NCI-H2029 (cell line): ENCODE results near the gene KDF1.
A peak's percentile ranks its signal among the peaks of the same experiment; 100 is the strongest.
"Not testable (repeated sequence)": the region's sequence is repeated elsewhere in the genome, so short reads cannot be mapped to it uniquely, and the experiment has no call there.

Experiments
- DNase-seq: peaks from one replicate; lab custom pipeline; 2025; lab: John Stamatoyannopoulos, UW

Gene KDF1

DNA sequence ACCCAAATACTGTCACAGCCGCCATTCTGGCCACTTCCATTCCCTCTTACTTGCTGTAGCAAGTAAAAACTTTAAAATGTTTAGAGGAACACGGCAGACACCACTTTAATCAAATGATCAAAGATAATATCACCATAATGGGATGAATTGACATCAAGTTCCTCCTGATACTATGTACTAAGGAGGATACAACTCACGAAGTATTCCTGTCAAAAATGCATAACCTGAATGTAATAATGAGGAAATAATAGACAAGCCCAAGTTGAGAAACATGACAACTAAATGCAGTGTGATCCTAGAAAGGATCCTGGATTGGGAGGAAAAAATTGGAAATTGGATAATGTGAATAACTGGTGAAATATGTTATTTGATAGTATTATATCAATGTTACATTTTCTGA, 3.9 kb downstream of the KDF1 start:
- no peak for DNase-seq

GRCh38 chr1:26953374-26953773, 6.9 kb downstream of the KDF1 start:
- DNase-seq, result no peak

- no peak for DNase-seq
Observed at GRCh38 chr1:26951821-26952497, 8.3 kb downstream of the KDF1 start.

DNA sequence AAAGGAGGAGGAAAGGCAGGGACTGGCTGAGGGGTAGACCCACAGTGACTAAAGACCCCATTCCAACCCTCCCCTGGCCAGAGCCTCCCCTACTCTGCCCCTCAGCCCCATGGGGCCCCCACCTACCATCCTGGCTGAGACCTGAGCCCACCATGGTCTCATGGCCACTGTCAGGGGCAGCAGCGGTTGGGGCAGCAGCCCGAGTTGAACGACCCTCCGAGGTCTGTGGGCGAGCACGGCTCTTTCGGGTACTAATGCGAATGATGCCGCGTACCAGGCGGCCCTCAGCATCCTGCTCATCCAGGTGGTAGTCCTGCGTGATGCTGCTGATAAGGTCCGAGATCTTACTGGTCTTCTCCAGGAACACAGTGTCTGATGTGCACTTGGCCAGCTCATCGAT, 9.1 kb downstream of the KDF1 start:
- DNase-seq, result no peak

DNA sequence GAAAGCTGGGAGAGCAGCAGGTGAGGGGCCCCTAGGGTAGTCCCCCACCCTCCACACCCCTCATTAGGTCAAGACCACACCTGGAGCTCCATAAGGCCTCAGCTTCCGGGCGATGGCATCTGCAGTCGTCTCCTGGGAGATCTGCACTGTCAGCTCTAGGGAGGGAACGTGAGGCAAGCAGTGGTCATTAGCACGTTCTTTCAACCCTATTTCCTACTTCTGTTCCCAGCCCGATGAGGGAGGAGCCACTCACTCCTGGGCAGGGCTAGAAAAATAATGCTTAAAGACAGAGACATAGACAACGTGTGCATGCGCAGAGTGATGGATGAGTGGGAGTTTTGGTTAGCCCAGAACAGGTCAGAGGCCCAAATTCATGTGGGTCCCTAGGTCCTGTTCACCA, 9.7 kb downstream of the KDF1 start:
- DNase-seq, result no peak

GRCh38 chr1:26949926-26950319, 10.3 kb downstream of the KDF1 start:
- no peak for DNase-seq

DNA sequence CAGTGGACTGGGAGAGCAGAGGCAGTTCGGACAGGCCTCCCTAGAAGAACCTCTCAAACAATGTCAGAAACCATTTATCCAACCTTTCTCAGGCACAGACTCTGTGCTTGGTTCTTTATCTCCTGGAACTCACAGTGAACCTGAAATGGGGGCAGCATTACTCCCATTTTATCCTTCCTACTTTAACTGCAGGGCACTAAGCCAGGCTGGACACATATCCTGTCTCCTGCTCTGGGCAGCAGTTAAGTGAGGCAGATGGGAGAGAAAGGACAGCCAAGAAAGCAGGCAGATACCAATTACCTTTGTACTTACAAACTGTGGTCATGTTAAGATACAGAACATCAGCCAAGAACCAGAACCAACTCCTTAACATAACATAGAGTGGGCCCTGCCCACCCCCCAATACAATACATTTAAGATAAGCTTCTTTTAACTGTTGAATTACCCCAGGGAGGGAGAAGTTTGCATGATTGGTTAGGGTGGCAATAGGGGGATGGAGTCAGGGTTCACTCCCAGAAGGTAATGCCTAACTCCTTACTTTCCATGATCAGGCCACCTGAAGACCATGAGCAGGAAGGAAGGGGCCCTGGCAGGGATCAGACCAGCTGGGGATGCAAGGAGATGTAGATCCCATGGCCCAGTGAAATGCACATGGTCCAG, 10.9 kb downstream of the KDF1 start:
- DNase-seq, result no peak

DNA sequence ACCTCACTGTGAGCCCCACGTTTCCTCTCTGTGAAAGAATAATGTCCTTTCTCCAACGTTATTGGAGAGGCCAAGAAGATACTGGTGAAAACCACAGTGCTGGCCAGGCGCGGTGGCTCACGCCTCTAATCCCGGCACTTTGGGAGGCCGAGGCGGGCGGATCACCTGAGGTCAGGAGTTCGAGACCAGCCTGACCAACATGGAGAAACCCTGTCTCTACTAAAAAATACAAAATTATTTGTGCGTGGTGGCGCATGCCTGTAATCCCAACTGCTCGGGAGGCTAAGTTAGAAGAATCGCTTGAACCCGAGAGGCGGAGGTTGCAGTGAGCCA, 11.6 kb downstream of the KDF1 start:
- not testable (repeated sequence) for DNase-seq

GRCh38 chr1:26946270-26946669, 14.0 kb downstream of the KDF1 start:
- no peak for DNase-seq

GRCh38 chr1:26945728-26946127, 14.5 kb downstream of the KDF1 start:
- DNase-seq, result no peak

- DNase-seq, result no peak
Observed at GRCh38 chr1:26945138-26945537, 15.1 kb downstream of the KDF1 start.

DNA sequence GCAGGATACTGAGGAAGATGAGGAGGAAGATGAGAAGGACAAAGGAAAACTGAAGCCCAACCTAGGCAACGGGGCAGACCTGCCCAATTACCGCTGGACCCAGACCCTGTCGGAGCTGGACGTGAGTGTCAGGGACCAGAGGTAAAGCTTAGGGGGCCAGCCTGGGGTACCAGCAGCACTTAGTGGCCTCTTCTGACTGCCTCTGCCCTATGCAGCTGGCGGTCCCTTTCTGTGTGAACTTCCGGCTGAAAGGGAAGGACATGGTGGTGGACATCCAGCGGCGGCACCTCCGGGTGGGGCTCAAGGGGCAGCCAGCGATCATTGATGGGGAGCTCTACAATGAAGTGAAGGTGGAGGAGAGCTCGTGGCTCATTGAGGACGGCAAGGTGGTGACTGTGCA, 17.6 kb downstream of the KDF1 start:
- no peak for DNase-seq

DNA sequence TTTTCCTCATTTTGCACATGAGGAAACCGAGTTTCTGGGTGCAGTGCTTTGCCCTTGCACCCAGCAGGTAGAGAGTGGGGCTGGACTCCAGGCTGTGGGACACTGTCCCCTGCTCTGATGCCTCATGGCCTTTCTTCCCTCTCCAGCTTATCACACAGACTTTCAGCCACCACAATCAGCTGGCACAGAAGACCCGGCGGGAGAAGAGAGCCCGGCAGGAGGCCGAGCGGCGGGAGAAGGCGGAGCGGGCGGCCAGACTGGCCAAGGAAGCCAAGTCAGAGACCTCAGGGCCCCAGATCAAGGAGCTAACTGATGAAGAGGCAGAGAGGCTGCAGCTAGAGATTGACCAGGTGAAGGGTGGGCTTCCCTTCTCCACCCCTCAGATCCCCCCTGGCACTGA, 19.0 kb downstream of the KDF1 start:
- DNase-seq, result no peak

DNA sequence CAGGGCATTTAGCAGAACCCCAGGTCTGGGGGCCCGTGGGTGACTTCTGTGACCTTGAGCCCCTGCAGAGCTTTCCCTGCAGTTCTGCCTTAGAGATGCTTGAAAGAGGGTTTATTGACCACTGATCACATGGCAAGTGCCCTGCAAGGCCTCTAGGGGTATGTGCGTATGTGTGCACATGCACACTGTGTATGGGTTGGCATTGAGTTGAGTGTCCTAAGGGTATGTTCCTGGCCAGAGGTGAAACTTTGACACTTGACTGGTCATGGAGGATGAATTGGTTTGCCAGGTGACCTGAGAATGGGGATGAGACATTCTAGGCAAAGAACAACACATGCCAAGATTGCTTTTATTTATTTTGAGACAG, 21.6 kb downstream of the KDF1 start:
- DNase-seq, result no peak

GRCh38 chr1:26938004-26938658, 22.1 kb downstream of the KDF1 start:
- no peak for DNase-seq

DNA sequence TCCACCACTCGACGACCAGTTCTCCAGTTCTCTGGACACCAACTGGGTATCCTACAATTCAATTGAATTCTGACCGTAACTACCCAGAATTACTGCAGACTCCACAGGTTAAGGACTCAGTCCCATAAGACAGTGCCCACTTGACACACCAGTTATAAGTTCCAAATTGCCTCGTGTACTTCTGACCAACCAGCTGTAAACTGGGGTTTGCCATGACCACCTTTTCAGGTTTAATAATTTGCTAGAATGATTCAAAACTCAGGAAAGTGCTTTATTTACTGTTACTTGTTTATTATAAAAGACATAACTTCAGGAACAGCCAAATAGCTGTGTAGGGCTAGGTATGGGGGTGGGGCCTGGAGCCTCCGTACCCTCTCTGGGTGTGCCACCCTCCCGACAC, 23.4 kb downstream of the KDF1 start:
- no peak for DNase-seq

DNA sequence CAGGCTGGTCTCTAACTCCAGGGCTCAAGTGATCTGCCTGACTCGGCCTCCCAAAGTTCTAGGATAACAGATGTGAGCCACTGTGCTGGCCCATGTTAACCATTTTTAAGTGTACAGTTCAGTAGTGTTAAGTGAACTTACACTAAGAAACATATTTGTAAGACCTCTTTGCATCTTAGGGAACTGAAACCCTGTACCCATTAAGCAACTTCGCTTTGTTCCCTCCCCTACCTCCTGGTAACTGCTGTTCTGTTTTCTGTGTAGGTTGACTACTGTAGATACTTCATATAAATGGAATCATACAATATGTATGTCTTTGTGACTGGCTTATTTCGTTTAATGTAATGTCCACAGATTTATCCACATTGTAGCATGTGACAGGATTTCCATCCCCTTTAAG, 27.7 kb downstream of the KDF1 start:
- no peak for DNase-seq

DNA sequence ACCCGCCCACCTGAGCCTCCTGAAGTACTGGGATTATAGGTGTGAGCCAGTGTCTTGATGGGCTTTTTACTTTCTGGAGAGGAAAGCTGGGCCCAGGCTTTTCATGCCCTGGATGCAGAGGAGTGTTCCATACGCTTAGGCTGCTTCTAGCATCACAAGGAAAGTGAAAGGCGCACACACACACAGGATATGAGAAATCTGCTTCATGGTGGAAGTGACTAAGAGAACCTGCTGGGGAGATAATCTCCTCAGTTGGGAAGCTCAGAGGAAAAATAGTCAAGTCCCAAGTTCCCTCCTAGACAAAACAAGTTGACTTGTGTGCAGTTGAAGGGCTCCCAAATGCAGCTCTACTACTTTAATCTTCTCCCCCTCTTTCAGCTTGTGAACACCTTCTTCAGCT, 36.6 kb downstream of the KDF1 start:
- DNase-seq, result no peak

DNA sequence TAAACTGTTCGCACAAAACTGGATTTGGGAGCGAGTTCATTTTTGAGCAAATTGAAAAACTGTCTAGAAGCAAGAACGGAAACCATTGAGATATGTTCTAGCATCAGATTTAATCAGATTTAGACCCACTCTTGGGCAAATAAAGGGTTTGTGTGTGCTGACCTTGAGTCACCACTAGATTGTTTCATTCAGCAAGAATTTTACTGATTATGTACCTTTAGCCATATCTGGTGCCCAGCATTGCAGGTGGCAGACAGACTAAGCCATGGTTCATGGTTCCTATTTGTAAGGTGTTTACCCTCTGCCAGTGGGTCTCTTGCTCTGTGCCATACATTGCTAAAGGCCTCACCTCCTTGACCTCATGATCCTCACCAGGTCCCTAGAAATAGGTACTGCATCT, 37.4 kb downstream of the KDF1 start:
- DNase-seq, result no peak

DNA sequence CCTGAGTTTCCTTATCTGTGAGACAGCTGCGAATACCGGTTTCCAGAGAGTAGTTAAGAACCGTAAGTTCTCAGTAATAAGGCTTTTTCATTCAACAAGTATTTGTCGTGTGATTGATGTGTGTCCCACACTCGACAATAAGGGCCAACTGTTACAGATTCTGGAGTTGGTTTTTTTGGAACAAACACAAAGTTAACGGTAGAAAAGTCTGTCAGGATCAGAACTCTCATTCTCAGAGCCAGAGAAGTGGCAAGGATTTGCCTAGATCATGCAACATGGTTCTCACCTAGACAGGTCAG, 37.9 kb downstream of the KDF1 start:
- DNase-seq, result no peak

DNA sequence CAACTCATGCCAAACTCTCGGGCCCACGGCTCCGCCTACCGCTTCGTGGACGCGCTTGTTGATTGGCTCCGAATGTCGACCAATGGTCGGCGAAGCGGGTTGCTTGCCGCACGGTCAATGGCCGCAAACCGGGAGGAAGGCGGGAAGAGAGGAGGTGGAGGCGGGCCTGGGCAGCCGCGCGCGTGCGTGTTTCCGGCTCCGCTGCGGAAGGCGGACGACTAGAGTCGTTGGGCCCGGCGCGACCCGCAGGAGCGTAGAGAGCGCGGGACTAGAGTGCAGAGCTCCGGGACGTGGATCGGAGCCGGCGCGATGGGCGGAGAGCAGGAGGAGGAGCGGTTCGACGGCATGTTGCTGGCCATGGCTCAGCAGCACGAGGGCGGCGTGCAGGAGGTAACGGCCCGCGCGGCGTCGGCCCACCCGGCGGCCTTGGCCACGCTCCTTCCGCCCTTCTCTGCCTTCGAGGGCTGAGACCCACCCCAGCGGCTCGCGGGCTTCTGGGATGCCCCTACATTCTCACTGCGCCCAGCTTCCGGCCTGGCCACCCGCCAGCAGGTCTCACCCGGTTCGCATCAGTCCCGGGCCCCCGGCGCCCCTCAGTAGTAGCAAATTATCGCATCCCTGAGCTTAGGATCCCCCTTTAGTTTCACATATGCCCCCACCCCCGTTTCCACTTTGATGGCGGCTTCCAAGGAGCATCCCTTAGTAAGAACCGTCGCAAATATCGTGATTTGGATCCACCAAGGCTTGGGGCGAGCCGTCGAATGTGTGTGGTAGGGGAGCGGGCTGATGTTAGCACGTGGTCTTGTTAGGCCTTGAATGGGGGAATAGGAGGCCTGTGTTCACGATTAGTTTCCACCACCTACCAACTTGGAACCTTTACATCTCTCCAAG, 38.5 kb downstream of the KDF1 start, which contains the start of gene NUDC:
Gene NUDC, plus strand, starts transcription at position 204 of the 891 bp plus-strand sequence. Its CDS starts 106 bp downstream, at position 310.
- peak; percentile 96 for DNase-seq

DNA sequence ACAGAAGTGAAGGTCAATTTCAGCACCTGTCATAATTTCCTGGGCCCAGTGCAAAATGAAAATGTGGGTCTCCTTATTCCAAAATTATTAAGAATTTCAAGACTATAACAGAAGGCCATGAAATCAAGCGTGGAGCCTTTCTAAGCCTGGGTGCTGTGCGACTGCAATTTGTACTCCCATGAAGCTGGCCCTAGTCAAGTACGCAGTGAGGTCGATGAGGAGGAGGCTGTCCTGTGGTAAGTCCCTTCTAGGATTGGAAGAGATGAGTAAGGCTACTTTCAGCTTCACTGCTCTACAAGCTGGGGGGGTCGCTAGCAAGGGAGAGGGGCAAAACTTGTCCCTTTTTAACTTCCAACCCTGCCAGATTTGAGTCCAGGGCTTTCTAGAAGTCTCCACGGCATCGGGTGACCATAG, 39.1 kb downstream of the KDF1 start:
- no peak for DNase-seq
